Thyroid gland (tissue), 4 donors: ENCODE data around the gene KRIT1.

Experiments used
- CTCF ChIP-seq, 6 experiments: fragments of 200-600 bp in 3 of 6; fragments of 450-650 bp in 3 of 6; sonication (generic) in 3 of 6; IDR thresholded peaks; one replicate each; pipeline ENCODE4 v1.5.1; 2016 to 2019; ENCODE audit warnings: antibody characterized with exemption in 6 of 6, mild to moderate bottlenecking in 2 of 6, inconsistent platforms in 1 of 6, moderate library complexity in 1 of 6
- POLR2A ChIP-seq, 2 donors: fragments of 450-650 bp; IDR thresholded peaks; one replicate each; pipeline ENCODE4 v1.6.1; 2017; ENCODE audit warnings: antibody characterized with exemption in 2 of 2, mild to moderate bottlenecking in 2 of 2, moderate library complexity in 1 of 2

- no peak for TF ChIP-seq CTCF (IDR thresholded peaks at IDR 0.05)
- TF ChIP-seq POLR2A (IDR thresholded peaks at IDR 0.05) = no peak
Observed at GRCh38 chr7:92295391-92295790, 49.7 kb upstream of the KRIT1 start.
